ENCODE measurements around the gene DLG2.

DLG2 gene

GRCh38 chr11:85647078-85647477 is 19.9 kb upstream of the DLG2 start:
- Histone ChIP-seq H3K4me3 (ENCODE audit: control insufficient read depth in 1 of 7, extremely low read depth in 1 of 7, insufficient read depth in 4 of 7, low read depth in 2 of 7, low read length in 6 of 7) (peak overlapping the region in 6 of 7 experiments; percentile 87 to 99 (median 90)), H3K36me3 (ENCODE audit: control insufficient read depth in 4 of 4, insufficient read depth in 4 of 4, low read length in 3 of 4) (peaks cover 2 to 17% (median 5%) of the 10 kb centered on the region in 4 experiments), H3K4me1 (ENCODE audit: control extremely low read depth in 1 of 4, control insufficient read depth in 4 of 4, insufficient read depth in 4 of 4, low read length in 3 of 4) (peaks cover 6 to 21% (median 12%) of the 10 kb centered on the region in 4 experiments), H3K27ac (ENCODE audit: insufficient read depth in 1 of 2, low read depth in 1 of 2, low read length in 2 of 2, poor library complexity in 1 of 2, severe bottlenecking in 2 of 2) (peak overlapping the region; percentile 81 to 84), H3K27me3 (replicated peaks in 2 of 5; ENCODE audit: control insufficient read depth in 4 of 5, insufficient read depth in 5 of 5, low read length in 4 of 5) (peaks cover 0 to 19% (median 7%) of the 10 kb centered on the region in 5 experiments), H3K9me3 (ENCODE audit: control extremely low read depth in 1 of 5, control insufficient read depth in 4 of 5, insufficient read depth in 2 of 5, low read depth in 1 of 5, low read length in 4 of 5) (no peaks in the 10 kb centered on the region)
- ChIA-PET POLR2A (interaction anchor here (1.3 kb wide), 1 partner anchor 19 kb away, joined by 4 read pairs; the partner anchor contains the start of gene TMEM126B), CTCF (interaction anchor here (1.2 to 1.9 kb wide), 6 partner anchors 9 to 19 kb away, joined by 3 to 10 read pairs (median 4); partner anchors contain the start of gene TMEM126B)
- DNase-seq = no peak
- WGBS (ENCODE audit: insufficient coverage) = no CpG with 5 or more reads among the region's 2 CpGs

- ChIA-PET CTCF (no interaction called here), POLR2A (no interaction called here)
- peak in 1 of 3 donors; percentile 14 for DNase-seq
- peaks cover 0 to 30% (median 7%) of the 10 kb centered on the region in 5 experiments for H3K27me3 ChIP-seq (replicated peaks in 2 of 5; ENCODE audit: control insufficient read depth in 4 of 5, insufficient read depth in 5 of 5, low read length in 4 of 5)
- H3K36me3 ChIP-seq (ENCODE audit: control insufficient read depth in 4 of 4, insufficient read depth in 4 of 4, low read length in 3 of 4) = peaks cover 0 to 2% (median 0%) of the 10 kb centered on the region in 4 experiments
- H3K27ac ChIP-seq (ENCODE audit: insufficient read depth in 1 of 2, low read depth in 1 of 2, low read length in 2 of 2, poor library complexity in 1 of 2, severe bottlenecking in 2 of 2) = no peak overlapping the region
- H3K4me1 ChIP-seq (ENCODE audit: control extremely low read depth in 1 of 4, control insufficient read depth in 4 of 4, insufficient read depth in 4 of 4, low read length in 3 of 4) = peaks cover 2 to 12% (median 7%) of the 10 kb centered on the region in 4 experiments
- no peak overlapping the region for H3K4me3 ChIP-seq (ENCODE audit: control insufficient read depth in 1 of 7, extremely low read depth in 1 of 7, insufficient read depth in 4 of 7, low read depth in 2 of 7, low read length in 6 of 7)
- H3K9me3 ChIP-seq (ENCODE audit: control extremely low read depth in 1 of 5, control insufficient read depth in 4 of 5, insufficient read depth in 2 of 5, low read depth in 1 of 5, low read length in 4 of 5) = no peaks in the 10 kb centered on the region
- no CpG with 5 or more reads among the region's 2 CpGs for WGBS (ENCODE audit: insufficient coverage)
These were observed 16.1 kb upstream of the DLG2 start for GRCh38 chr11:85643191-85643614.

DNA sequence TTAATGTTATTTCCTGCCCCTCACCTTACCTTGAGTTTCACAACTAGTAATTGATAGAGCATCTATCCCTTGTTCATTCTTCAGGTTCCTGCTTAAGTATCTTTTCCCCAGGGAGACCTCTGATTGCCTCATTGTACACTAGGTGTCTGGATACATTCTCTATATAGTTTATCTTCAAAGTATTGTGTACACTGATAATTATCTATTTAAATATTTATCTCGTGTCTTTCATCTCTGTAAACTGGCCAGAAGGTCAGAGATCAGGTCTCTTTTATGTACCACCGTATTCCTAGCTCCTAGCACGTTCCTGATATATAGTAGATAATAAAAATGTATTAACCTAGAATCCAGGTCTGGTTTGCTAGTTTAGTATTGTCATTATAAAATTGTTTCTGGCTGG is 7.6 kb upstream of the DLG2 start:
- no CpG with 5 or more reads among the region's 3 CpGs for WGBS (ENCODE audit: insufficient coverage)
- no peaks in the 10 kb centered on the region for H3K27me3 ChIP-seq (replicated peaks in 2 of 5; ENCODE audit: control insufficient read depth in 4 of 5, insufficient read depth in 5 of 5, low read length in 4 of 5)
- no peak overlapping the region for H3K27ac ChIP-seq (ENCODE audit: insufficient read depth in 1 of 2, low read depth in 1 of 2, low read length in 2 of 2, poor library complexity in 1 of 2, severe bottlenecking in 2 of 2)
- H3K36me3 ChIP-seq (ENCODE audit: control insufficient read depth in 4 of 4, insufficient read depth in 4 of 4, low read length in 3 of 4) = peaks cover 17 to 40% (median 28%) of the 10 kb centered on the region in 4 experiments
- ChIA-PET CTCF (no interaction called here), POLR2A (no interaction called here)
- H3K4me1 ChIP-seq (ENCODE audit: control extremely low read depth in 1 of 4, control insufficient read depth in 4 of 4, insufficient read depth in 4 of 4, low read length in 3 of 4) = peaks cover 0 to 3% (median 0%) of the 10 kb centered on the region in 4 experiments
- DNase-seq = no peak
- no peak overlapping the region for H3K4me3 ChIP-seq (ENCODE audit: control insufficient read depth in 1 of 7, extremely low read depth in 1 of 7, insufficient read depth in 4 of 7, low read depth in 2 of 7, low read length in 6 of 7)
- H3K9me3 ChIP-seq (ENCODE audit: control extremely low read depth in 1 of 5, control insufficient read depth in 4 of 5, insufficient read depth in 2 of 5, low read depth in 1 of 5, low read length in 4 of 5) = no peaks in the 10 kb centered on the region

DNA sequence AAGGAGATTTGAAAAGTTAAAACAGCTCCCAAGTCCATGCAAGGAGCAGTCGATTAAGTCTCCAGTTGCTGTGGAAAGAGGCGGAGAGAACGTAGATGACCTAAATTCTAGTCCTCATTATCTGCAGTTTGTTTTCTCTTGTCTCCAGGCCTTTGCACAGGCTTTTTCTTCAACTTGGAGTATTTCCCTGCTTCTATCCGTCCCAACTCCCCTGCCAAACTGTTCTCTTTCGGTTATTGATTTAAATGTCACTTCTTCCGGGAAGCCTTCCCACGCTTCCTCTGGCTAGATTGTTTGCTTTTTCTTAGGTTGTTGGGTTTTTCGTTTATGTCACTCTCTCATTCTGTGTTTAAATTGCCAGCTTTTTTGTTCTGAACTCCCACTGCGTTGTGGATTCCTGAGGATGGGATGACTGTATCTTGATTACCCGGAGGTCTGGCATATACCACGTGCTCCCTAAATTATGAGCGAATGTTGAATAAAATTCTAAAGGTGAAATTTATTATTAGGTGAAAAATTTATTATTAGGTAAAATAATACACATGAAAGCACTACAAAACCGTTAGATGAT is 1.7 kb upstream of the DLG2 start:
- ChIA-PET CTCF (interaction anchor here (1.3 to 1.6 kb wide), 3 partner anchors 19 to 26 kb away, joined by 3 to 4 read pairs (median 4); partner anchors contain the start of gene TMEM126A), POLR2A (interaction anchor here (0.6 to 1.4 kb wide), 4 partner anchors 19 to 64 kb away, joined by 3 to 6 read pairs (median 4); partner anchors contain the start of genes CREBZF and TMEM126A)
- 0% methylated on average over 3 of the region's 13 CpGs for WGBS (ENCODE audit: insufficient coverage)
- H3K27ac ChIP-seq (ENCODE audit: insufficient read depth in 1 of 2, low read depth in 1 of 2, low read length in 2 of 2, poor library complexity in 1 of 2, severe bottlenecking in 2 of 2) = peak overlapping the region; percentile 74 to 91
- peaks cover 4 to 13% (median 11%) of the 10 kb centered on the region in 4 experiments for H3K36me3 ChIP-seq (ENCODE audit: control insufficient read depth in 4 of 4, insufficient read depth in 4 of 4, low read length in 3 of 4)
- H3K4me1 ChIP-seq (ENCODE audit: control extremely low read depth in 1 of 4, control insufficient read depth in 4 of 4, insufficient read depth in 4 of 4, low read length in 3 of 4) = peaks cover 13 to 25% (median 22%) of the 10 kb centered on the region in 4 experiments
- H3K9me3 ChIP-seq (ENCODE audit: control extremely low read depth in 1 of 5, control insufficient read depth in 4 of 5, insufficient read depth in 2 of 5, low read depth in 1 of 5, low read length in 4 of 5) = no peaks in the 10 kb centered on the region
- no peaks in the 10 kb centered on the region for H3K27me3 ChIP-seq (replicated peaks in 2 of 5; ENCODE audit: control insufficient read depth in 4 of 5, insufficient read depth in 5 of 5, low read length in 4 of 5)
- H3K4me3 ChIP-seq (ENCODE audit: control insufficient read depth in 1 of 7, extremely low read depth in 1 of 7, insufficient read depth in 4 of 7, low read depth in 2 of 7, low read length in 6 of 7) = peak overlapping the region; percentile 91 to 100 (median 98)
- no peak for DNase-seq

- peak; percentile 95 to 97 (median 96) for DNase-seq
- no peaks in the 10 kb centered on the region for H3K9me3 ChIP-seq (ENCODE audit: control extremely low read depth in 1 of 5, control insufficient read depth in 4 of 5, insufficient read depth in 2 of 5, low read depth in 1 of 5, low read length in 4 of 5)
- H3K36me3 ChIP-seq (ENCODE audit: control insufficient read depth in 4 of 4, insufficient read depth in 4 of 4, low read length in 3 of 4) = peaks cover 4 to 13% (median 11%) of the 10 kb centered on the region in 4 experiments
- POLR2A ChIA-PET = interaction anchor here (0.6 to 1.4 kb wide), 5 partner anchors 19 to 381 kb away, joined by 3 to 6 read pairs (median 3); partner anchors contain the start of genes CREBZF and TMEM126A
- peak within 1 kb of the TSS; percentile 74 to 91 for H3K27ac ChIP-seq (ENCODE audit: insufficient read depth in 1 of 2, low read depth in 1 of 2, low read length in 2 of 2, poor library complexity in 1 of 2, severe bottlenecking in 2 of 2)
- CTCF ChIA-PET = interaction anchor here (1.2 to 1.6 kb wide), 4 partner anchors 19 to 227 kb away, joined by 3 to 4 read pairs (median 4); partner anchors contain the start of genes CCDC83 and TMEM126A
- no peaks in the 10 kb centered on the region for H3K27me3 ChIP-seq (replicated peaks in 2 of 5; ENCODE audit: control insufficient read depth in 4 of 5, insufficient read depth in 5 of 5, low read length in 4 of 5)
- peak within 1 kb of the TSS; percentile 91 to 100 (median 98) for H3K4me3 ChIP-seq (ENCODE audit: control insufficient read depth in 1 of 7, extremely low read depth in 1 of 7, insufficient read depth in 4 of 7, low read depth in 2 of 7, low read length in 6 of 7)
- peaks cover 13 to 25% (median 22%) of the 10 kb centered on the region in 4 experiments for H3K4me1 ChIP-seq (ENCODE audit: control extremely low read depth in 1 of 4, control insufficient read depth in 4 of 4, insufficient read depth in 4 of 4, low read length in 3 of 4)
- WGBS (ENCODE audit: insufficient coverage) = under 1% methylated on average over 33 of the region's 41 CpGs
These were observed 1.0 kb upstream of the DLG2 start, which contains the start of gene TMEM126B for GRCh38 chr11:85627998-85628770. Gene TMEM126B (plus strand): TSS chr11:85628593. CDS start chr11:85628608, 15 bp downstream.

DNA sequence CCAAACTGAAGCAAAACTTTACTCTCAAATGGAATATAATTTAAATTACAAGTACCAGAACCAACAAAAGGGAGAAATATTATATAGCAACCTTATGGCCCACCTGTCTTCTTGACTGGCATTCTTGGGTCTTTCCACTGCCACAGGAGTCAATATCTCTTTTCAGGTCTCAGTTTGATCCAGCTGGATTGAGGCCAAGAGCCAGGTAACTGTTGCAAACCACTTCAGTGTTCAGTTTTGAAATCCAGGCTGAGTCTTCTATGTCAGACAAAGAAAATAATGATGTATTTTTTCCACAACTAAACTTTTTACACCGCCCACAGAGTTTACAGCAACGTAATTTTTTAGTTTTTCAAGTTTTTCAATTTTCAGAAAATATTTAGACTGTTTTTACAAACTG is 648 bp downstream of the DLG2 start:
- H3K9me3 ChIP-seq (ENCODE audit: control extremely low read depth in 1 of 5, control insufficient read depth in 4 of 5, insufficient read depth in 2 of 5, low read depth in 1 of 5, low read length in 4 of 5) = no peaks in the 10 kb centered on the region
- WGBS (ENCODE audit: insufficient coverage) = no CpG with 5 or more reads among the region's 2 CpGs
- no peak for DNase-seq
- no peaks in the 10 kb centered on the region for H3K27me3 ChIP-seq (replicated peaks in 2 of 5; ENCODE audit: control insufficient read depth in 4 of 5, insufficient read depth in 5 of 5, low read length in 4 of 5)
- H3K36me3 ChIP-seq (ENCODE audit: control insufficient read depth in 4 of 4, insufficient read depth in 4 of 4, low read length in 3 of 4) = peaks cover 4 to 10% (median 7%) of the 10 kb centered on the region in 4 experiments
- POLR2A ChIA-PET = no interaction called here
- H3K4me1 ChIP-seq (ENCODE audit: control extremely low read depth in 1 of 4, control insufficient read depth in 4 of 4, insufficient read depth in 4 of 4, low read length in 3 of 4) = peaks cover 13 to 25% (median 22%) of the 10 kb centered on the region in 4 experiments
- H3K27ac ChIP-seq (ENCODE audit: insufficient read depth in 1 of 2, low read depth in 1 of 2, low read length in 2 of 2, poor library complexity in 1 of 2, severe bottlenecking in 2 of 2) = no peak overlapping the region
- CTCF ChIA-PET = interaction anchor here (1.3 kb wide), 2 partner anchors 11 to 37 kb away, joined by 5 read pairs; no protein-coding TSS in a partner anchor
- H3K4me3 ChIP-seq (ENCODE audit: control insufficient read depth in 1 of 7, extremely low read depth in 1 of 7, insufficient read depth in 4 of 7, low read depth in 2 of 7, low read length in 6 of 7) = peak overlapping the region in 2 of 7 experiments; percentile 14 to 100

All from common myeloid progenitor, CD34-positive (primary cell).